ENCODE results near the gene SYNE4.

The SYNE4 gene

DNA sequence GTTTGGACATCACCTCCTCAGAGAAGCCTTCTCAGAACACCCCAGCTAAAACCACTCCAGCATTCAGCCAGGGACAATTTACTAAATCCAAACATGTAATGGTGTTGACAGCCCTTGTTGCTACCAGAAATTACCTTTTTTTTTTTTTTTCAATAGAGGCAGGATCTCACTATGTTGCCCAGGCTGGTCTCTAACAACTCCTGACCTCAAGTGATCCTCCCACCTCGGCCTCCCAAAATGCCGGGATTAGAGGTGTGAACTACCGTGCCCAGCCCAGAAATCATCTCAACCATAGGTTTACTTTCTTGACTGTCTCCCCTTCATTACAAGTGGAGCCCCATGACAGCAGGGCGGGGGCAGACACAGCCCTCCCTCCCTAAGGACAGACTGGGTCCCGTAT lies 14.8 kb upstream of the SYNE4 start:
- H3K4me3 ChIP-seq (ENCODE audit: low read depth, low read length): no peak overlapping the region
- no peak for DNase-seq (ENCODE audit: low read depth)
- TF ChIP-seq, protein P1, sequence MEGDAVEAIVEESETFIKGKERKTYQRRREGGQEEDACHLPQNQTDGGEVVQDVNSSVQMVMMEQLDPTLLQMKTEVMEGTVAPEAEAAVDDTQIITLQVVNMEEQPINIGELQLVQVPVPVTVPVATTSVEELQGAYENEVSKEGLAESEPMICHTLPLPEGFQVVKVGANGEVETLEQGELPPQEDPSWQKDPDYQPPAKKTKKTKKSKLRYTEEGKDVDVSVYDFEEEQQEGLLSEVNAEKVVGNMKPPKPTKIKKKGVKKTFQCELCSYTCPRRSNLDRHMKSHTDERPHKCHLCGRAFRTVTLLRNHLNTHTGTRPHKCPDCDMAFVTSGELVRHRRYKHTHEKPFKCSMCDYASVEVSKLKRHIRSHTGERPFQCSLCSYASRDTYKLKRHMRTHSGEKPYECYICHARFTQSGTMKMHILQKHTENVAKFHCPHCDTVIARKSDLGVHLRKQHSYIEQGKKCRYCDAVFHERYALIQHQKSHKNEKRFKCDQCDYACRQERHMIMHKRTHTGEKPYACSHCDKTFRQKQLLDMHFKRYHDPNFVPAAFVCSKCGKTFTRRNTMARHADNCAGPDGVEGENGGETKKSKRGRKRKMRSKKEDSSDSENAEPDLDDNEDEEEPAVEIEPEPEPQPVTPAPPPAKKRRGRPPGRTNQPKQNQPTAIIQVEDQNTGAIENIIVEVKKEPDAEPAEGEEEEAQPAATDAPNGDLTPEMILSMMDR (IDR thresholded peaks at IDR 0.05; ENCODE audit: low read depth, low read length, missing control alignments): no peak

DNA sequence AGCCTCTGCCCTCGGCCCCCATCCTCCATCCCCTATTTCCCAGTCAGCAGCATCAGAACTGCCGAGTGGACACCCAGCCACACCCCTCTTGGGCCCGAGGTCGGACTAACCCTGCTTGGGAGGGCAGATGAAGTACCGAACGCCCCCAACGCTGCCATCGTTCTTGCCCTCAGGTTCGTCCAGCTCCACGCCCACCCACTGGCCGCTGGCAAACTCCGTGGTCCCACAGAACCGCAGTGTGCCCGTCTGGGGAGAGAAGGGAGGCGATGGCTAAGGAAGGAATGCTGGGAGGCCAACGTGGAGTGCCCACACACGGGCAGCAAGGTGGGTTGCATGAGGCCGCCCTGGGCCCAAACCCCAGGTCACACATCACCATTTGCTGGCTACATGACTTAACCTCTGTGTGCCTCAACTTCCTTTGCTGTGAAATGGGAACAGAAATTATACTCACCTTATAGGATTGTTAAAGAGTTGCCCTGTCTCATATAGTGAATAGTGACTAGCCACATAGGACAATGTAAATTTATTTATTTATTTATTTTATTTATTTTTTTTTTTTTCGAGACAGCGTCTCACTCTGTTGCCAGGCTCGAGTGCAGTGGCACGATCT lies 10.6 kb upstream of the SYNE4 start:
- TF ChIP-seq, protein P1 (IDR thresholded peaks at IDR 0.05; ENCODE audit: low read depth, low read length, missing control alignments): no peak
- no peak for DNase-seq (ENCODE audit: low read depth)
- H3K4me3 ChIP-seq (ENCODE audit: low read depth, low read length): no peak overlapping the region

DNA sequence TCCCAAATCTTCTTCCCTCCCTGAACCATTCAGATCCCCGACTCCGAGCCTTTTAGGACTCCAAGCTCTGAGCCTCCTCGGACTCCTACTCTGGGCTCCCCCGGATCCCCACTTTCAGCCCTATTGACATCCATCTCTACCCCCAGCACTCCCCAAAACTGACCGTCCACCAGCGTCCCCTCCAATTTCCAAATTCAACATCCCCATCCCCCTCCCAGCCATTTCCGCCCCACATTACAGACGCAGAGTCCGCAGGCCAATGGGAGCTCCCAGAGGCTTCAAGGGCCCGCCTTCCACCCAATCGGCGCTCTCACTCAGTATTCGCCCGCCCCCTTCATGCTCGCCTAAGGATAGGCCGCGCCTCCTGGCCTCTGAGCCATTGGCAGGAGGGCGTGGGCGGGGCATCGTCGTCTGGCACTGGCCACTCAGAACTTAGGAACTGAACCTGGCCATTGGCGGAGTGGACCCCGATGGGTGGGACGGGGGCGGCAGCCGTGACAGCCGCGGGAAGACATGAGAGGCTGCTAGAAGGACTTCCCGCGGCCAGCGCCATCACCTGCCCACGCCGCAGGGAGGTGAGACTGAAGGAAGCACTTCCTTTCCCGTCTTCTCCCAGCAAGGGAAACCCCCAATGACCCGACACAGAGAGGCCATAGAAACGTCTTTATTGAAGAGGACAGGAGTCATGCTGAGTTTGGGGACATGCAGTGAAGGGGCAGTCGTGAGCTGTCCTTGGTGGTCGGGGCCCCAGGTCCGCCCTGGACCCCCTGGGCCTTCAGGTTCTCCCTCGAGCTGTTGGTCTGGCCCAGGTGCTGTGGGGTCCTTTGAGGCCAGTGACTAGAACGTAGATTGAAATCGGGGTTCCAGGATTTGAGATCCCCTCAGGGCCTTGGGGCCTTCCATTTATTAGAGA lies 5.7 kb upstream of the SYNE4 start, which contains the start of gene ALKBH6:
TSS of gene ALKBH6 (minus strand) at position 202 of the 913 bp plus-strand sequence. CDS start 816 bp downstream, outside the sequence.
- TF ChIP-seq, protein P1 (IDR thresholded peaks at IDR 0.05; ENCODE audit: low read depth, low read length, missing control alignments): no peak
- DNase-seq (ENCODE audit: low read depth): peak; percentile 95

DNA sequence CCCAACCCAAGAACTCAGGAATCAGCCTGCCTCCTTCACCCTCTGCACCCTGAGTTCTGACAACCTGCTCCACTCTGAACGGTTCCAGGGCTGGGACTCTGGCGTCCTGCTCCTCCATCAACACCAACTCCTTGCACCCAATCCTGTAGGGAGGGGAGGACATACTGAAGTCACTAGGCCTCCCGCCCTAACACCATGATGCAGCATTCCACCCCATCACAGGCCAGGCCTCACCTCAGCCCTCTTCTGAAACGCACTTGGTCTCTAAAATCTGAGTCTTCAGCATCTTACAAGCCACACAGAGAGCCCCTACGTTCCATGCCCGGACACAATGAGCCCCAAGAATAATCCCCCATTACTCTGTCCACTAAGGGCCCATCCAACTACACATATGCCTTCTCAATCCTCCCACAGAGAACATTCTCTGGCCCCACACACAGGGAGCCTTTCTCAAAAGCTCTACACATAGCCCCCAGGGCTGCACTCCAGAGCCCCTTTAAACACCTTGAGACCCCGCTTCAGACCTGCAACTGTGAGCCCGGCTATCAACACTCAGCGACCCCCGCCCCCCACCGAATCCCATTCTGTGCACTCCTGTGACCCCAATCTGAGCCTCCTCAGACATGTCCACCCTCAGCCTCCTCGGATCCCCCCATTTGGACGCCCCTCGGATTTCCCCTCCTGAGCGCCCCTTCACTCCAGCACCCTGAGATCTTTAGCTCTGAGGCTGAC lies 4.8 kb upstream of the SYNE4 start:
- H3K4me3 ChIP-seq (ENCODE audit: low read depth, low read length): peak overlapping the region; percentile 95
- TF ChIP-seq, protein P1 (IDR thresholded peaks at IDR 0.05; ENCODE audit: low read depth, low read length, missing control alignments): no peak

More for the DNA sequence above, 5.7 kb upstream of the SYNE4 start, which contains the start of gene ALKBH6:
- H3K4me3 ChIP-seq (ENCODE audit: low read depth, low read length): peak within 1 kb of the TSS; percentile 95

DNA sequence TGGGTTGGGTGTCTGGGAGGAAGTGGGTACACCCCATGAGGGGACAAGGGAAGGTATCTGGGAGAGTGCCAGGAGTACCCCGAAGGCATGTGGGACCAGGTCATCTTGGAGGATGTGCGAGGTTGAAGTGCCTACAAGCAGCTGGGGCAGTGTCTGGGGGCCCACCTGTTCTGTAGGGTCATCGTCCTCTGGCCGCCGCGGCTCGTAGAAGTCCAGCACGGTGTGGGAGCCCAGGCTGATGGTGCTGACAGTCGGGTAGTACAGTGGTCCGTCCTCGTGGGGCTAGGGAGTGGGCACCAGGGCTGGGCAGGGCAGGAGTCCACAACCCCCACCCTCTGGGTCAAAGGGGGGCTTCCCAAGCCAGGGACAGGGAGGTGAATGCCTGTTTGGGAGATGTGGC lies 1.8 kb upstream of the SYNE4 start:
- DNase-seq (ENCODE audit: low read depth): no peak
- no peak overlapping the region for H3K4me3 ChIP-seq (ENCODE audit: low read depth, low read length)
- TF ChIP-seq, protein P1 (IDR thresholded peaks at IDR 0.05; ENCODE audit: low read depth, low read length, missing control alignments): no peak

More for the DNA sequence above, 4.8 kb upstream of the SYNE4 start:
- no peak for DNase-seq (ENCODE audit: low read depth)

DNA sequence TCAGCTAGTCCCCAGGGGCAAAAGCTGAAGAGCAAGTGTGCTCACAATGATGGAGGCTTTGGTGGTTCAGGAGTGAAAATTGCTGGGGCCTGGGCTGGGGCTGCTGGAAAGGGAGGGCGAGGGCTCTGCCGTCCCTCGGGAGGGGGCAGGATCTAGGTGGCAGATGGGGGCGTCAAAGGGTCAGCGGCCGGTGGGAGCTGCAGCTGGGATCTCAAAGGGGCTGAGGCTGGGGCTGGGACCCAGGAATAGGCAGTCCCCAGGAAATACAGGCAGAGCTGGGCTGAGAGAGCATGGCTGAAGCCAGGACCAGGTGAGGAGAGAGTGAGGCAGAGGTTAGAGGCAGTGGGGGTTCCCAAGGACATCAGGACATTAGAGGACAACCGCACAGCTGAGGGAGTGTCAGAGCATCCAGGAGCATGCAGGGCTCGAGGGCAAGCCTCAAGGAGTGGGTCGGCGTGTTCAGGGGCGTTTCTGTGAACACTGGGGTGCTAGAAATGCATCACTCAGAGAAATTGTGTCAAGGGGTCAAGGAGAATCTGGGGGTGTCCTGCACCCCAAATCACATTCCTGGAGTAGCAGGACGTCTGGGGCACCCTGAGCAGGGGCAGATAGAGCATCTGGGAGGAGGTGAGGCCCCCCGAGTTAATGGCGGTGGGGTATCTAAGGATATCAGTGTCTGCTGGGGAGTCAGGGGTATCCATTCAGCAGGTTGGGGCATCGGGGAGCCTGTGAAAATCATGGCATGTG lies 1.2 kb upstream of the SYNE4 start:
- DNase-seq (ENCODE audit: low read depth): no peak
- TF ChIP-seq, protein P1 (IDR thresholded peaks at IDR 0.05; ENCODE audit: low read depth, low read length, missing control alignments): no peak
- no peak overlapping the region; the same call in 1 of the 2 replicates for H3K4me3 ChIP-seq (ENCODE audit: low read depth, low read length)
